ENCODE data around the gene PRTN3. TPM values are rescaled to one million over a fixed set of nuclear protein-coding genes. Genes with fewer than 3 reads are reported as not detected.

PRTN3 gene
- total RNA-seq, 4 donors from 2014 or later: not detected

- no peaks in the 10 kb centered on the region for H3K27me3 ChIP-seq
- H3K27ac ChIP-seq: no peak overlapping the region
- peaks cover 1 to 61% (median 28%) of the 10 kb centered on the region in 3 donors for H3K4me1 ChIP-seq
- no peak overlapping the region for H3K4me3 ChIP-seq
- no peaks in the 10 kb centered on the region for H3K9me3 ChIP-seq
- 76% methylated on average over 5 of the region's 93 CpGs; no CpG with 5 or more reads in 1 of the 2 donors for WGBS, 2 donors (ENCODE audit: low coverage in 1 of 2)
- TF ChIP-seq POLR2A (IDR thresholded peaks at IDR 0.05) (no peak), CTCF (IDR thresholded peaks at IDR 0.05) (no peak), POLR2AphosphoS5 (IDR thresholded peaks at IDR 0.05) (no peak), EP300 (IDR thresholded peaks at IDR 0.05) (no peak)
- peaks cover under 1 to 81% of the 10 kb centered on the region in 2 donors for H3K36me3 ChIP-seq
- ATAC-seq: no peak
Observed at GRCh38 chr19:805600-806550, 34.9 kb upstream of the PRTN3 start.

- WGBS, 2 donors (ENCODE audit: low coverage in 1 of 2): 80 to 90% methylated on average over 8 to 11 of the region's 34 CpGs
- no peak for ATAC-seq
- no peak overlapping the region for H3K4me3 ChIP-seq
- H3K4me1 ChIP-seq: peaks cover 0 to 50% (median 18%) of the 10 kb centered on the region in 3 donors
- TF ChIP-seq POLR2AphosphoS5 (IDR thresholded peaks at IDR 0.05) (no peak), POLR2A (IDR thresholded peaks at IDR 0.05) (no peak), CTCF (IDR thresholded peaks at IDR 0.05) (no peak)
- no peak overlapping the region for H3K27ac ChIP-seq
- H3K36me3 ChIP-seq: peaks cover 4 to 87% of the 10 kb centered on the region in 2 donors
- no peaks in the 10 kb centered on the region for H3K9me3 ChIP-seq
- H3K27me3 ChIP-seq: no peaks in the 10 kb centered on the region
Observed at GRCh38 chr19:806815-807421, 33.9 kb upstream of the PRTN3 start.

- Histone ChIP-seq H3K4me1 (peaks cover 0 to 41% (median 9%) of the 10 kb centered on the region in 3 donors), H3K27ac (no peak overlapping the region), H3K36me3 (peaks cover 4 to 94% of the 10 kb centered on the region in 2 donors), H3K27me3 (no peaks in the 10 kb centered on the region), H3K4me3 (no peak overlapping the region), H3K9me3 (no peaks in the 10 kb centered on the region)
- ATAC-seq: no peak
- TF ChIP-seq CTCF (IDR thresholded peaks at IDR 0.05) (no peak), EP300 (IDR thresholded peaks at IDR 0.05) (no peak), POLR2AphosphoS5 (IDR thresholded peaks at IDR 0.05) (no peak), POLR2A (IDR thresholded peaks at IDR 0.05) (no peak)
- WGBS, 2 donors (ENCODE audit: low coverage in 1 of 2): 74 to 85% methylated on average over 17 to 25 of the region's 44 CpGs
Observed at GRCh38 chr19:807627-808422, 33.0 kb upstream of the PRTN3 start.

GRCh38 chr19:808423-808775 lies 32.4 kb upstream of the PRTN3 start:
- Histone ChIP-seq H3K4me3 (no peak overlapping the region), H3K36me3 (peaks cover 4 to 97% of the 10 kb centered on the region in 2 donors), H3K27ac (no peak overlapping the region), H3K4me1 (peaks cover 0 to 35% (median 3%) of the 10 kb centered on the region in 3 donors), H3K27me3 (no peaks in the 10 kb centered on the region), H3K9me3 (no peaks in the 10 kb centered on the region)
- ATAC-seq: no peak
- no CpG with 5 or more reads among the region's 26 CpGs for WGBS, 2 donors (ENCODE audit: low coverage in 1 of 2)
- TF ChIP-seq POLR2AphosphoS5 (IDR thresholded peaks at IDR 0.05) (no peak), CTCF (IDR thresholded peaks at IDR 0.05) (no peak), EP300 (IDR thresholded peaks at IDR 0.05) (no peak), POLR2A (IDR thresholded peaks at IDR 0.05) (no peak)

All from gastroesophageal sphincter (tissue), 4 donors.